ENCODE data around the gene FGF4. TPM values are rescaled to one million over a fixed set of nuclear protein-coding genes. Genes with fewer than 3 reads are reported as not detected.
A peak's percentile ranks its signal among the peaks of the same experiment; 100 is the strongest.

The FGF4 gene
- polyA plus RNA-seq (2013): not detected

- 2% methylated on average over 62 of the region's 66 CpGs for WGBS (ENCODE audit: insufficient coverage)
- Histone ChIP-seq H3K36me3 (ENCODE audit: control insufficient read depth in 4 of 4, insufficient read depth in 4 of 4, low read length in 3 of 4) (no peaks in the 10 kb centered on the region), H3K9me3 (ENCODE audit: control extremely low read depth in 1 of 5, control insufficient read depth in 4 of 5, insufficient read depth in 2 of 5, low read depth in 1 of 5, low read length in 4 of 5) (no peaks in the 10 kb centered on the region), H3K4me1 (ENCODE audit: control extremely low read depth in 1 of 4, control insufficient read depth in 4 of 4, insufficient read depth in 4 of 4, low read length in 3 of 4) (peaks cover 0 to 13% (median 5%) of the 10 kb centered on the region in 4 experiments), H3K27ac (ENCODE audit: insufficient read depth in 1 of 2, low read depth in 1 of 2, low read length in 2 of 2, poor library complexity in 1 of 2, severe bottlenecking in 2 of 2) (no peak within 1 kb of the TSS), H3K27me3 (replicated peaks in 2 of 5; ENCODE audit: control insufficient read depth in 4 of 5, insufficient read depth in 5 of 5, low read length in 4 of 5) (peaks cover 4 to 90% (median 41%) of the 10 kb centered on the region in 5 experiments), H3K4me3 (ENCODE audit: control insufficient read depth in 1 of 7, extremely low read depth in 1 of 7, insufficient read depth in 4 of 7, low read depth in 2 of 7, low read length in 6 of 7) (peak within 1 kb of the TSS in 4 of 7 experiments; percentile 15 to 37 (median 22))
- CTCF ChIA-PET: no interaction called here
- POLR2A ChIA-PET: no interaction called here
- DNase-seq: peak; percentile 26 to 63 (median 59)
These were observed at the start of gene FGF4 for GRCh38 chr11:69775163-69775755. Gene FGF4 (minus strand): TSS chr11:69775341. CDS start chr11:69775084, 257 bp downstream.

GRCh38 chr11:69823641-69824265 lies 48.6 kb upstream of the FGF4 start:
- ChIA-PET CTCF (no interaction called here), POLR2A (interaction anchor here (1.0 kb wide), 1 partner anchor 9 kb away, joined by 3 read pairs; no protein-coding TSS in a partner anchor)
- no peaks in the 10 kb centered on the region for H3K36me3 ChIP-seq (ENCODE audit: control insufficient read depth in 4 of 4, insufficient read depth in 4 of 4, low read length in 3 of 4)
- DNase-seq: no peak
- H3K4me1 ChIP-seq (ENCODE audit: control extremely low read depth in 1 of 4, control insufficient read depth in 4 of 4, insufficient read depth in 4 of 4, low read length in 3 of 4): no peaks in the 10 kb centered on the region
- WGBS (ENCODE audit: insufficient coverage): 68% methylated on average over 3 of the region's 6 CpGs
- peaks cover 0 to 6% (median 5%) of the 10 kb centered on the region in 5 experiments for H3K9me3 ChIP-seq (ENCODE audit: control extremely low read depth in 1 of 5, control insufficient read depth in 4 of 5, insufficient read depth in 2 of 5, low read depth in 1 of 5, low read length in 4 of 5)
- peaks cover 0 to 88% (median 23%) of the 10 kb centered on the region in 5 experiments for H3K27me3 ChIP-seq (replicated peaks in 2 of 5; ENCODE audit: control insufficient read depth in 4 of 5, insufficient read depth in 5 of 5, low read length in 4 of 5)
- no peak overlapping the region for H3K4me3 ChIP-seq (ENCODE audit: control insufficient read depth in 1 of 7, extremely low read depth in 1 of 7, insufficient read depth in 4 of 7, low read depth in 2 of 7, low read length in 6 of 7)
- no peak overlapping the region for H3K27ac ChIP-seq (ENCODE audit: insufficient read depth in 1 of 2, low read depth in 1 of 2, low read length in 2 of 2, poor library complexity in 1 of 2, severe bottlenecking in 2 of 2)

- H3K27ac ChIP-seq (ENCODE audit: insufficient read depth in 1 of 2, low read depth in 1 of 2, low read length in 2 of 2, poor library complexity in 1 of 2, severe bottlenecking in 2 of 2): no peak overlapping the region
- peaks cover 0 to 6% (median 5%) of the 10 kb centered on the region in 5 experiments for H3K9me3 ChIP-seq (ENCODE audit: control extremely low read depth in 1 of 5, control insufficient read depth in 4 of 5, insufficient read depth in 2 of 5, low read depth in 1 of 5, low read length in 4 of 5)
- H3K4me3 ChIP-seq (ENCODE audit: control insufficient read depth in 1 of 7, extremely low read depth in 1 of 7, insufficient read depth in 4 of 7, low read depth in 2 of 7, low read length in 6 of 7): no peak overlapping the region
- H3K36me3 ChIP-seq (ENCODE audit: control insufficient read depth in 4 of 4, insufficient read depth in 4 of 4, low read length in 3 of 4): no peaks in the 10 kb centered on the region
- peaks cover 0 to 6% (median 3%) of the 10 kb centered on the region in 4 experiments for H3K4me1 ChIP-seq (ENCODE audit: control extremely low read depth in 1 of 4, control insufficient read depth in 4 of 4, insufficient read depth in 4 of 4, low read length in 3 of 4)
- 75% methylated on average over 12 of the region's 15 CpGs for WGBS (ENCODE audit: insufficient coverage)
- ChIA-PET POLR2A (interaction anchor here (1.0 kb wide), 1 partner anchor 10 kb away, joined by 3 read pairs; no protein-coding TSS in a partner anchor), CTCF (no interaction called here)
- no peak for DNase-seq
- H3K27me3 ChIP-seq (replicated peaks in 2 of 5; ENCODE audit: control insufficient read depth in 4 of 5, insufficient read depth in 5 of 5, low read length in 4 of 5): peaks cover 0 to 97% (median 23%) of the 10 kb centered on the region in 5 experiments
These were observed 47.7 kb upstream of the FGF4 start for GRCh38 chr11:69822676-69823494.

- H3K4me3 ChIP-seq (ENCODE audit: control insufficient read depth in 1 of 7, extremely low read depth in 1 of 7, insufficient read depth in 4 of 7, low read depth in 2 of 7, low read length in 6 of 7): no peak overlapping the region
- no peak for DNase-seq
- no peak overlapping the region for H3K27ac ChIP-seq (ENCODE audit: insufficient read depth in 1 of 2, low read depth in 1 of 2, low read length in 2 of 2, poor library complexity in 1 of 2, severe bottlenecking in 2 of 2)
- peaks cover 0 to 99% (median 24%) of the 10 kb centered on the region in 5 experiments for H3K27me3 ChIP-seq (replicated peaks in 2 of 5; ENCODE audit: control insufficient read depth in 4 of 5, insufficient read depth in 5 of 5, low read length in 4 of 5)
- H3K9me3 ChIP-seq (ENCODE audit: control extremely low read depth in 1 of 5, control insufficient read depth in 4 of 5, insufficient read depth in 2 of 5, low read depth in 1 of 5, low read length in 4 of 5): no peaks in the 10 kb centered on the region
- ChIA-PET POLR2A (no interaction called here), CTCF (no interaction called here)
- H3K4me1 ChIP-seq (ENCODE audit: control extremely low read depth in 1 of 4, control insufficient read depth in 4 of 4, insufficient read depth in 4 of 4, low read length in 3 of 4): peaks cover 0 to 17% (median 12%) of the 10 kb centered on the region in 4 experiments
- 71% methylated on average over 17 of the region's 17 CpGs for WGBS (ENCODE audit: insufficient coverage)
- no peaks in the 10 kb centered on the region for H3K36me3 ChIP-seq (ENCODE audit: control insufficient read depth in 4 of 4, insufficient read depth in 4 of 4, low read length in 3 of 4)
These were observed 46.4 kb upstream of the FGF4 start for GRCh38 chr11:69821511-69822040.

GRCh38 chr11:69820441-69820840 lies 45.3 kb upstream of the FGF4 start:
- H3K4me3 ChIP-seq (ENCODE audit: control insufficient read depth in 1 of 7, extremely low read depth in 1 of 7, insufficient read depth in 4 of 7, low read depth in 2 of 7, low read length in 6 of 7): no peak overlapping the region
- no peaks in the 10 kb centered on the region for H3K36me3 ChIP-seq (ENCODE audit: control insufficient read depth in 4 of 4, insufficient read depth in 4 of 4, low read length in 3 of 4)

GRCh38 chr11:69819541-69820070 lies 44.5 kb upstream of the FGF4 start:
- Histone ChIP-seq H3K27ac (ENCODE audit: insufficient read depth in 1 of 2, low read depth in 1 of 2, low read length in 2 of 2, poor library complexity in 1 of 2, severe bottlenecking in 2 of 2) (no peak overlapping the region), H3K4me3 (ENCODE audit: control insufficient read depth in 1 of 7, extremely low read depth in 1 of 7, insufficient read depth in 4 of 7, low read depth in 2 of 7, low read length in 6 of 7) (no peak overlapping the region), H3K36me3 (ENCODE audit: control insufficient read depth in 4 of 4, insufficient read depth in 4 of 4, low read length in 3 of 4) (no peaks in the 10 kb centered on the region), H3K27me3 (replicated peaks in 2 of 5; ENCODE audit: control insufficient read depth in 4 of 5, insufficient read depth in 5 of 5, low read length in 4 of 5) (peaks cover 0 to 99% (median 37%) of the 10 kb centered on the region in 5 experiments), H3K4me1 (ENCODE audit: control extremely low read depth in 1 of 4, control insufficient read depth in 4 of 4, insufficient read depth in 4 of 4, low read length in 3 of 4) (peaks cover 0 to 17% (median 12%) of the 10 kb centered on the region in 4 experiments), H3K9me3 (ENCODE audit: control extremely low read depth in 1 of 5, control insufficient read depth in 4 of 5, insufficient read depth in 2 of 5, low read depth in 1 of 5, low read length in 4 of 5) (no peaks in the 10 kb centered on the region)
- no peak for DNase-seq
- ChIA-PET POLR2A (no interaction called here), CTCF (interaction anchor here (1.0 kb wide), 1 partner anchor 19 kb away, joined by 4 read pairs; no protein-coding TSS in a partner anchor)
- WGBS (ENCODE audit: insufficient coverage): 3% methylated on average over 31 of the region's 40 CpGs

More at GRCh38 chr11:69820441-69820840, 45.3 kb upstream of the FGF4 start:
- CTCF ChIA-PET: interaction anchor here (1.0 kb wide), 1 partner anchor 19 kb away, joined by 4 read pairs; no protein-coding TSS in a partner anchor
- Histone ChIP-seq H3K4me1 (ENCODE audit: control extremely low read depth in 1 of 4, control insufficient read depth in 4 of 4, insufficient read depth in 4 of 4, low read length in 3 of 4) (peaks cover 0 to 17% (median 12%) of the 10 kb centered on the region in 4 experiments), H3K9me3 (ENCODE audit: control extremely low read depth in 1 of 5, control insufficient read depth in 4 of 5, insufficient read depth in 2 of 5, low read depth in 1 of 5, low read length in 4 of 5) (no peaks in the 10 kb centered on the region), H3K27me3 (replicated peaks in 2 of 5; ENCODE audit: control insufficient read depth in 4 of 5, insufficient read depth in 5 of 5, low read length in 4 of 5) (peaks cover 0 to 99% (median 30%) of the 10 kb centered on the region in 5 experiments), H3K27ac (ENCODE audit: insufficient read depth in 1 of 2, low read depth in 1 of 2, low read length in 2 of 2, poor library complexity in 1 of 2, severe bottlenecking in 2 of 2) (no peak overlapping the region)
- WGBS (ENCODE audit: insufficient coverage): 75% methylated on average over 5 of the region's 5 CpGs
- POLR2A ChIA-PET: no interaction called here
- no peak for DNase-seq
